Stimulated activated CD4-positive, alpha-beta T cell treated with anti-CD3 and anti-CD28 coated beads, Interleukin-4, amount 100 ng/mL, for 4 hours (primary cell): ENCODE results near the gene GRIFIN.

Experiments
- DNase-seq, 2 experiments: peaks; one replicate each; pipeline ENCODE4 v3.0.0-alpha.2; 2020

GRIFIN gene

GRCh38 chr7:2452643-2453270 is 23.4 kb downstream of the GRIFIN start:
- DNase-seq: no peak

- DNase-seq: no peak
Measured at GRCh38 chr7:2452074-2452507, 24.1 kb downstream of the GRIFIN start.

GRCh38 chr7:2451171-2452073 is 24.8 kb downstream of the GRIFIN start:
- peak; percentile 63 to 84 for DNase-seq

- DNase-seq: no peak
Measured at GRCh38 chr7:2450198-2451107, 25.7 kb downstream of the GRIFIN start.

GRCh38 chr7:2446676-2447075 is 29.5 kb downstream of the GRIFIN start:
- DNase-seq: no peak

GRCh38 chr7:2445898-2446555 is 30.2 kb downstream of the GRIFIN start:
- DNase-seq: no peak

GRCh38 chr7:2445047-2445446 is 31.2 kb downstream of the GRIFIN start:
- DNase-seq: no peak

GRCh38 chr7:2444476-2444875 is 31.7 kb downstream of the GRIFIN start:
- DNase-seq: no peak

GRCh38 chr7:2443491-2443890 is 32.7 kb downstream of the GRIFIN start:
- DNase-seq: no peak

GRCh38 chr7:2441430-2442058 is 34.7 kb downstream of the GRIFIN start:
- no peak for DNase-seq

- no peak for DNase-seq
Measured at GRCh38 chr7:2440608-2441245, 35.5 kb downstream of the GRIFIN start.

GRCh38 chr7:2438775-2439174 is 37.4 kb downstream of the GRIFIN start:
- no peak for DNase-seq

GRCh38 chr7:2438186-2438585 is 38.0 kb downstream of the GRIFIN start:
- no peak for DNase-seq

- DNase-seq: no peak
Measured at GRCh38 chr7:2437537-2438148, 38.6 kb downstream of the GRIFIN start.

- no peak for DNase-seq
Measured at GRCh38 chr7:2437136-2437535, 39.1 kb downstream of the GRIFIN start.

GRCh38 chr7:2436341-2437104 is 39.7 kb downstream of the GRIFIN start:
- no peak for DNase-seq

- no peak for DNase-seq
Measured at GRCh38 chr7:2435146-2435545, 41.1 kb downstream of the GRIFIN start.

GRCh38 chr7:2433713-2434550 is 42.3 kb downstream of the GRIFIN start:
- no peak for DNase-seq
